Mesodermal cell (in vitro differentiated cells): ENCODE measurements around the gene SIAH1. TPM values are rescaled to one million over a fixed set of nuclear protein-coding genes. Genes with fewer than 3 reads are reported as not detected.

Experiments
- H3K27ac ChIP-seq: 2 replicates; pipeline ENCODE4 v1.7.0; 2013; ENCODE audit warnings: mild to moderate bottlenecking, low read depth, low read length, moderate library complexity; ENCODE audit not compliant: severe bottlenecking
- H3K36me3 ChIP-seq: 2 replicates; pipeline ENCODE4 v1.7.1; 2013; ENCODE audit warnings: mild to moderate bottlenecking, low read length, moderate library complexity; ENCODE audit not compliant: control insufficient read depth, insufficient read depth
- H3K4me1 ChIP-seq: one replicate; pipeline ENCODE4 v1.7.1; 2013; ENCODE audit warnings: mild to moderate bottlenecking, low read length; ENCODE audit not compliant: insufficient read depth, control insufficient read depth, poor library complexity, severe bottlenecking
- H3K4me3 ChIP-seq: 2 replicates; pipeline ENCODE4 v1.7.0; 2013; ENCODE audit warnings: low read length, control low read depth, mild to moderate bottlenecking; ENCODE audit not compliant: insufficient read depth, poor library complexity, severe bottlenecking; ENCODE audit errors: extremely low read depth
- H3K9me3 ChIP-seq: 2 replicates; pipeline ENCODE4 v1.7.1; 2013; ENCODE audit warnings: mild to moderate bottlenecking, low read length, moderate library complexity; ENCODE audit not compliant: control insufficient read depth
- WGBS, 2 experiments: methylation state at CpG; one replicate each; pipeline ENCODE4 v1.1.5; 2013; ENCODE audit warnings: missing lambda C conversion rate in 2 of 2; ENCODE audit not compliant: insufficient coverage in 2 of 2; 5-methylcytosine and 5-hydroxymethylcytosine counted together
- polyA plus RNA-seq, 2 experiments: library from polyadenylated mRNA; stranded (reverse); fragments of 50-300 nt; gene quantifications; one replicate each; pipeline ENCODE4 v1.2.3, GENCODE V29; 2013

SIAH1 gene, protein sequence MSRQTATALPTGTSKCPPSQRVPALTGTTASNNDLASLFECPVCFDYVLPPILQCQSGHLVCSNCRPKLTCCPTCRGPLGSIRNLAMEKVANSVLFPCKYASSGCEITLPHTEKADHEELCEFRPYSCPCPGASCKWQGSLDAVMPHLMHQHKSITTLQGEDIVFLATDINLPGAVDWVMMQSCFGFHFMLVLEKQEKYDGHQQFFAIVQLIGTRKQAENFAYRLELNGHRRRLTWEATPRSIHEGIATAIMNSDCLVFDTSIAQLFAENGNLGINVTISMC
- polyA plus RNA-seq (2013, experiment 1 of 2): 31.1 TPM
- 30.0 TPM for polyA plus RNA-seq (2013, experiment 2 of 2)

DNA sequence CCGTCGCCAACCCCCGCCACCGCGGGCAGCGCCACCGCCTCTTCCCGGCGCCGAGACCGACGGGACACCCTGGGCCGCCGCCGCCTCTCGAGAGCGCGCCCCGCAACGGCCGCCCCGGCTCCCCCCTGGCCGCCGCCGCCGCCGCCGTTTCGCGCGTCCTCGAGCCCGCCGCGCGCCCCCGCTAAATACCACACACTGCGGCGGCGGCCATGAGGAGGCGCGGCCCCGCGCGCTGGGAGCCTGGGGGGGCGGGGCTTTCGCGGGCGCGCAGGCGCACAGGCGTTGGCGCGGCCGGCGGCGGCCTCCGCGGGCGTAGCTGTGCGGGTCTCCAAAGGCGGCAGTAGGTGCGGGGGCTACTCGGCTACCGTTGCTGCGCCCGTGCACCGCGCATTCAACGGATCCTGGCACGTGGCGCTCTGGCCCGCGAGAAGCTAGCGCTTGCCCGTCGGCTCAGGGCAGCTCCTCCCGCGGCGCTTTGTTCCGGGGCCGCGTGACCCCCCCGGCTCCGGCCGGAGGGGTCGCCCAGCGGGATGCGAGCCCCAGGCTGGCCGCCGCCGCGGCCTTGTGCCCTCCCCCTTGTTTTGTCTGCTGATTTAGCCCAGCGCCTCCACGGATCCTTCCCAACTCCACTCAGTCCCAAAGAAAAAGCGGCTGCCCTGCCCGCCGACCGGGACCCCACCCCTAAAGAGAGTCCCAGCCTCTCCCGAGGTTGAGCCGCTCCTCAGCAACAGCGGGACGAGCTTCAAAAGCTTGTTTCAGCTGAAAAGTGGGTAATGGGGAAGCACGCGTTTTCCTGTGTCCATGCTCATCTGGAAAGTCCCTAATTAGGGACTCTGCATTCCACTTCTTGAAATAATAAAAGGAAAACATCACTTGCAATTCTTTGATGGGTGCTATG, at the start of gene SIAH1:
Gene SIAH1 (minus strand): TSS at position 161 of the 898 bp plus-strand sequence. CDS start 22,985 bp downstream, outside the sequence.
- Histone ChIP-seq H3K36me3 (no peaks in the 10 kb centered on the region), H3K4me1 (no peaks in the 10 kb centered on the region), H3K27ac (peak within 1 kb of the TSS; percentile 99), H3K9me3 (no peaks in the 10 kb centered on the region), H3K4me3 (peak within 1 kb of the TSS; percentile 83)
- WGBS, 2 experiments: 0% methylated on average over 60 to 70 of the region's 105 CpGs

DNA sequence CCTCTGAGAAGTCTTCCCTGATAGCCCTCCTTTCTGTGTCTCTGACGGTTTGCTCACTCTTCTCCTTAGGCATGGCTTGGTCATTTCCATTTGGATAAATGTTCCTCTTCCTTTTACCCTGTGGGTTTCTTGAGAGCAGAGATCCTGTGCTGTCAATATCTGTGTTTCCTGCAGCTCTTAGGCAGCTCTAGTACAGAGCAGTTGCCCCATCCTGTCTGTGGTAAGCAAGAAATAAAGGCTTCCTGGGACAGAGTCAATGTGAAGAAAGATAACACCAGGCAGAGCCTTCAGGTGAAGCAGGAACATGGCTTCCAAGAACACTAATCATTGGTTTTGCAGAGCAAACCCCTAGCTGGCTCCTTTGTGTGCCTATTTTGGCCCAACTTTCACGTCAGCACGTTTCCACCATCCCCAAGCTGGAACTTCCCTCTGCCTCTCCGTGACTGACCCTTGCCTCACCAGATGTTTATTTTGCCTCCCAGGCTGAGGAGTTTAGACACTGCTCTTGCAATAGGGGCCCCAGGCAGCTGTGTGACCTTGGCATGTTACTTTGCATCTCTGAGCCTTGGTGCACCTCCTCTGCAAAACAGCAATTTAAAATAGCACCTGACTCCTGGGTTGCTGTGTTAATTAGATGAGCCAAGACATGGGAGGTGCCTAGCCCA, 49.6 kb upstream of the SIAH1 start:
- Histone ChIP-seq H3K4me1 (no peaks in the 10 kb centered on the region), H3K9me3 (no peaks in the 10 kb centered on the region), H3K4me3 (no peak overlapping the region), H3K36me3 (no peaks in the 10 kb centered on the region), H3K27ac (no peak overlapping the region)
- 83 to 86% methylated on average over 4 of the region's 4 CpGs for WGBS, 2 experiments

DNA sequence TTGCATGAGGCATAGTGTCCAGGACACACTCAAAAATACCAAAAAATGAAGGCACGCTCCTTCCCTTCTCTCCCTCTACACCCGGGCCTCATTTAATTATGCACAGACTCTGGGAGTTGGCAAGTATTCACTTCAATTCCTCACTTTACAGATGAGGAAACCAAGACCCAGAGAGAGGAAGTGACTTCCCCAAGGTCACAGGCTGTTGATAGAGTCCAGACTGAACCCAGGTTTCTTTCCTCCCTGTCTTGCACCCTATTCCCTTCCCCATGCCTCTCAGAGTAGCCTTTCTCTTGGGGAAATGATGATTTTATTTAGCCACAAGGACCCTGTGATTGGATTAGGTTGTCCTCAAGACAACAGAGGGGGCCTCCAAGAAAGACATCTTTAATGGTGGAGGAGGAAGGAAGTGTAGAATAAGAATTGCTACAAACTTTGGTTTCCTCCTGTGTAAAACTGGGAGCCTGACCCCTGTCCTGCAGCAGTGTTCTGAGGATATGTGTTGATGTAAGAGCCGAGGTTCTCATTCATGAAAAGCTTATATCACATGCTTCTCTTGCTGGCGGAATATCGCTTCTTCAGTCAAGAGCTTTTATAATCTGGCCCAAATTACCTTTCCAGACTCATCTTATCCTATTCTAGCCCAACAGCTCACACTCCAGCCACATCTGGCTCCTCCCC, 48.8 kb upstream of the SIAH1 start:
- Histone ChIP-seq H3K4me1 (no peaks in the 10 kb centered on the region), H3K4me3 (no peak overlapping the region), H3K36me3 (no peaks in the 10 kb centered on the region), H3K9me3 (no peaks in the 10 kb centered on the region), H3K27ac (no peak overlapping the region)
- WGBS, 2 experiments: 96 to 97% methylated on average over 4 to 5 of the region's 5 CpGs

DNA sequence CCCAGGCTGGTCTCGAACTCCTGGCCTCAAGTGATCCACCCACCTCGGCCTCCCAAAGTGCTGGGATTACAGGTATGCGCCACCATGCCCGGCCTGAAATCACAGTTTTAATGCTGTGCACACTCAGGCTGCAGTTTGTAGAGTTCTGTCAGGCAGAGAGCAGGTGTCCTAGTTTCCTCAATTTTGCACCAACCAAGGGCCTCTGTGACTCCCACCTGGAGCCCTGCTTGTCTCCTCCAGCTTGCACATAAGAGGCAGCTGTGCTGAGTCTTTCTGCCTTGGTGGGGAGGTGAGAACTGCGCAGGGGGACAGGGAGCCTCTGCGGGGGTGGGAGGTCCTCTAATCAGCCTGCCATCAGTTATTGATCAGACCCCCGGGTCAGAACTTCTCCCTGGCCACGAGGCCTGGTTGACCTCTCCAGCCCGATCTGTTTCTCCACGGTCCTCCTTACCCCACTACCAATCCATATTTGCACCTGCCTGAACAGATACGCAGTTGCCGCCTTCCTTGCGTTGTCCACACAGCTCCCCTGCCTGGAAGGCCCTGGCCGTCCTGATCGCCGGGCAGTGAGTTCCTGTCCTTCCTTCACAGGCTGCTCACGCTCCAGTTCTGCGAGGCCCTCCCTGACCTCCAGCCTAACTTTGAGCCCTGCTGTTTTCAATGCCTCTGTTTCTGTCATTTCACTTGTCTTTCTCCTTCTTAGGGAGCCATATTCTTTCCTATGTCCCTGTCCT, 48.1 kb upstream of the SIAH1 start:
- H3K4me3 ChIP-seq: no peak overlapping the region
- 94 to 96% methylated on average over 16 to 17 of the region's 18 CpGs for WGBS, 2 experiments

DNA sequence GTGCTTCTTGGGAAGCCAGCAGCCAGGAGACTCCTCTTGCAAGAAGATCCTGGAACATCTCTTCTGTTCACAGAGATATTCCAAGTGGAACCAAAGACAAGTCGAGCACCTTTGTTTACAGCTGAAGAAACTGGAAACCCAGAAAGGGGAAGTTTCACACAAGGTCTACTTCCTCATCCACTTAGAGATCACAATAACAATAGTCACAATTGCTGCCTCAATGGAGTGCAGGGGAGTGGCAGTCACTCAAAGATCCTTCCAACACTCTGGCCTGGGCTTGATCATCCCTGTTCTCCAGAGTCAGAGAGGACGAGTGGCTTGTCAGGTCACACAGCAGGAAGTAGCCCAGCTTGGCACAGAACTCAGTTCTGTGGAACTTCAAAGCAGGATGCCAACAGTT, 46.9 kb upstream of the SIAH1 start:
- Histone ChIP-seq H3K27ac (no peak overlapping the region), H3K36me3 (no peaks in the 10 kb centered on the region), H3K4me1 (no peaks in the 10 kb centered on the region), H3K4me3 (no peak overlapping the region), H3K9me3 (no peaks in the 10 kb centered on the region)
- WGBS, 2 experiments: 58 to 60% methylated on average over 1 to 2 of the region's 2 CpGs

More for the DNA sequence above, 48.1 kb upstream of the SIAH1 start:
- H3K27ac ChIP-seq: no peak overlapping the region
- H3K4me1 ChIP-seq: no peaks in the 10 kb centered on the region
- H3K9me3 ChIP-seq: no peaks in the 10 kb centered on the region
- H3K36me3 ChIP-seq: no peaks in the 10 kb centered on the region

DNA sequence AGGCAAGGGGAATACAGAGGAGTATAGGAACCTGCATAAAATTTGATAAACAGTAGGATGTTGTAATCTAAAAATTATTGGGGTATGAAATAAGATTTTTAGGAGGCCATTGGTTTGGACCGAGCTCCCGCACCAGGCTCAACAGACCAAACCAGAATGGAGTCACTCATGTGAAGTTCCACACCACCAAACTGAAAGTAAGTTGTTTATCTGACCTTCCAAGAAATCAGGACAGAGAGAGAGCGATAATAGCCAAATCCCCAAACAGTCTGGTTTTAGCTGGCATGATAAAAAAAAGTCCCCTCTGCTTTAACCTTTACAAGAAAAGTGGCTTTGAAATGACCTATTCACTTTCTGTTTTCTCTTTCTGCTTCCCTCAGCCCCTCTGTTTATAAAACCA, 45.7 kb upstream of the SIAH1 start:
- WGBS, 2 experiments: 89 to 95% methylated on average over 1 to 3 of the region's 3 CpGs
- H3K9me3 ChIP-seq: no peaks in the 10 kb centered on the region
- H3K36me3 ChIP-seq: no peaks in the 10 kb centered on the region
- H3K27ac ChIP-seq: no peak overlapping the region
- H3K4me1 ChIP-seq: no peaks in the 10 kb centered on the region
- H3K4me3 ChIP-seq: no peak overlapping the region

DNA sequence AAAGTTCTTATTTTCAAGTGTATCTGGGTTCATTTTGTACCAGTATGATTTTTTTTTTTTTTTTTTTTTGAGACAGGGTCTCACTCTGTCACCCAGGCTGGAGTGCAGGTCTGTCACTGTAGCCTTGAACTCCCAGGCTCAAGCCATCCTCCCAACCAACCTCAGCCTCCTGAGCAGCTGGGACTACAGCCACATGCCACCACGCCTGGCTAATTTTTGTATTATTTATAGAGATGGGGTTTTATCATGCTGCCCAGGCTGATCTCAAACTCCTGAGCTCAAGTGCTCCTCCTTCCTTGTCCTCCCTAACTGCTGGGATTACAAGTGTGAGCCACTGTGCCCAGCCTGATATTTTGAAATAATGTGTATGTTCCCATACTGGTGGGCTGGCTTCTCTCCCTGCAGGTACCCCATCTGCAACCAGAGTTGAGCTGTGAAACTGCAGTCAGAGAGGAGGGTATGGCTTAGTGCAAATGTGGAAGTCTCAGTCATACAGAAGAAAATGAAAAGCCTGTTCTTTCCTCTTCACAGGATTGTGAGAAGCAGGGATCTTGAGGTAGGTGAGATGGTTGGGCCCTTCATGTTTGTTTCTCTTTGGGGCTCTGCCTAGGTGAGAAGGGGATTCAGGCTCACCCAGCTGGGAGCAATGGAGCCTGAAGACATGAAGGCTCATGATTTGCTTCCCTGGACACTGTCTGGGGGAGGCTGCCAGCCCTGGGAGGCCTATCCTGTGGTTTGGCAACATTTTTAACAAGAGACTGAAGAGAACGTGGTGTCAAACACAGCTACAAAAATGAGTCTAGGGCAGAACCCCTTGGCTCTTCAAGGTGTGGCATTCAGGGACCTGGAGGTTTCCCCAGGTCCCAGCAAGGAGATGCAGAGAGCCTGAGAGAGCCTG, 41.3 kb upstream of the SIAH1 start:
- H3K4me1 ChIP-seq: no peaks in the 10 kb centered on the region
- no peaks in the 10 kb centered on the region for H3K36me3 ChIP-seq
- H3K27ac ChIP-seq: no peak overlapping the region
- 73 to 100% methylated on average over 1 of the region's 2 CpGs for WGBS, 2 experiments
- no peaks in the 10 kb centered on the region for H3K9me3 ChIP-seq
- H3K4me3 ChIP-seq: no peak overlapping the region

DNA sequence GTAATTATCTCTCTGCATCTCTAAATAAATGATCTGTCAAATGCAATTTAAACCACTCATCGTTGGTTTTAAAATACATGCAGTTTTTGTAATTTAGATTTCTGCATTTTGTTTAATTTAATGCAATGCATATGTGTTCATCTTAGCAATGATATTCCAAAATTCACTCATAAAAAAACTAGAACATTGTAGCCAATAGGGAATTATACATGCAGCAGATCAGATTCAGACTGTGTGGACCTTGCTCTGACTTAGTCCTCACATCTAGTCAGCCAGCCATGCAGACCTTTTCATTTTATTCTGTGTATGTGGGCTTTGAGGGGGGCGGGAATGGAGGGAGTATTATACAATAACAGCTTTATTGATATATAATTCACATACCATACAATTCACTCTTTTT, 37.3 kb upstream of the SIAH1 start:
- WGBS, 2 experiments: no CpG with 5 or more reads among the region's 2 CpGs
- no peaks in the 10 kb centered on the region for H3K4me1 ChIP-seq
- no peaks in the 10 kb centered on the region for H3K36me3 ChIP-seq
- no peak overlapping the region for H3K27ac ChIP-seq
- H3K9me3 ChIP-seq: peaks cover 3% of the 10 kb centered on the region
- no peak overlapping the region for H3K4me3 ChIP-seq

DNA sequence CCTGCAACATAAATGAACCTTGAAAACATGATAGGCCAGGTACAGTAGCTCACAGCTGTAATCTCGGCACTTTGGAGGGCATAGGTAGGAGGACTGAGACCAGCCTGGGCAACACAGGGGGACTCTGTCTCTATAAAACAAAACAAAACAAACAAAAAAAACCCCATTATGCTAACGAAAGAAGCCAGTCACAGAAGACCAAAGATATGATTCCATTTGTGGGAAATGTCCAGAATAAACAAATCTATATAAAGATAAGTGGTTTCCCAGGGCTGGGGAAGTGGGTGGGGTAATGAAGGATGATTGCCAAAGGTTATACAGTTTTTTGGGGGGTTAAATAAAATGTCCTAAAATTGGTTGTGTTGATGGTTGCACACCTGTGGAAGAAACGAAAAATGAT, 36.5 kb upstream of the SIAH1 start:
- WGBS, 2 experiments: no CpG with 5 or more reads among the region's 3 CpGs
- peaks cover 4% of the 10 kb centered on the region for H3K9me3 ChIP-seq

More for the DNA sequence above, 36.5 kb upstream of the SIAH1 start:
- Histone ChIP-seq H3K4me3 (no peak overlapping the region), H3K4me1 (no peaks in the 10 kb centered on the region), H3K27ac (no peak overlapping the region), H3K36me3 (no peaks in the 10 kb centered on the region)
